ENCODE results near the gene FBXO7.

FBXO7 gene

DNA sequence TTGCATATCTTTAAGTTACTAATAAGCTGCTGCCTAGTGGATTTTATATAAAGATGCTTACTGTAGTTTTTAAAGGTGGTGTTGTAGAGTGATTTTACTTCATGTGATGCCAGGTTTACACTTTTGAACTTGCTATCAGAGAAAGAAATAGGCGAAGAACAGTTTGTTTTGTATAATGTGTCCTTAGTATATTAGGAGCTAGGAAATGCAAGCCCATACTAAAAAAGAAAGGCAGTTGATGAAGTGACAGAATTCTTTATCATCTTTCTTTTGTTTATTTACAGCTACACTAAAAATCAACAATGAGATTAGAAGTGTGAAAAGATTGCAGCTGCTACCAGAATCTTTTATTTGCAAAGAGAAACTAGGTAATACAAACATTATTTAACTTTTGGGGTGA, 12.8 kb downstream of the FBXO7 start:
- Histone ChIP-seq H3K27me3 (ENCODE audit: insufficient read depth, poor library complexity, severe bottlenecking) (no peaks in the 10 kb centered on the region), H3K27ac (replicated peaks) (no peak overlapping the region), H3K4me3 (replicated peaks; ENCODE audit: insufficient read depth, low read length) (no peak overlapping the region)
- DNase-seq (ENCODE audit: low read depth in 1 of 2, low spot score in 1 of 2): no peak
- no peak for TF ChIP-seq GABPA (IDR thresholded peaks at IDR 0.05; ENCODE audit: low read depth)
- no peak for TF ChIP-seq SPI1 (IDR thresholded peaks at IDR 0.05; ENCODE audit: borderline replicate concordance, low read depth)
- no peak for TF ChIP-seq POLR2AphosphoS5 (IDR thresholded peaks at IDR 0.05; ENCODE audit: low read depth)
- TF ChIP-seq REST (IDR thresholded peaks at IDR 0.05; ENCODE audit: insufficient replicate concordance, low read depth): no peak
- TF ChIP-seq, protein P1, sequence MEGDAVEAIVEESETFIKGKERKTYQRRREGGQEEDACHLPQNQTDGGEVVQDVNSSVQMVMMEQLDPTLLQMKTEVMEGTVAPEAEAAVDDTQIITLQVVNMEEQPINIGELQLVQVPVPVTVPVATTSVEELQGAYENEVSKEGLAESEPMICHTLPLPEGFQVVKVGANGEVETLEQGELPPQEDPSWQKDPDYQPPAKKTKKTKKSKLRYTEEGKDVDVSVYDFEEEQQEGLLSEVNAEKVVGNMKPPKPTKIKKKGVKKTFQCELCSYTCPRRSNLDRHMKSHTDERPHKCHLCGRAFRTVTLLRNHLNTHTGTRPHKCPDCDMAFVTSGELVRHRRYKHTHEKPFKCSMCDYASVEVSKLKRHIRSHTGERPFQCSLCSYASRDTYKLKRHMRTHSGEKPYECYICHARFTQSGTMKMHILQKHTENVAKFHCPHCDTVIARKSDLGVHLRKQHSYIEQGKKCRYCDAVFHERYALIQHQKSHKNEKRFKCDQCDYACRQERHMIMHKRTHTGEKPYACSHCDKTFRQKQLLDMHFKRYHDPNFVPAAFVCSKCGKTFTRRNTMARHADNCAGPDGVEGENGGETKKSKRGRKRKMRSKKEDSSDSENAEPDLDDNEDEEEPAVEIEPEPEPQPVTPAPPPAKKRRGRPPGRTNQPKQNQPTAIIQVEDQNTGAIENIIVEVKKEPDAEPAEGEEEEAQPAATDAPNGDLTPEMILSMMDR (IDR thresholded peaks at IDR 0.05; ENCODE audit: insufficient read depth, low read length): no peak

GRCh38 chr22:32489377-32489776, 14.8 kb downstream of the FBXO7 start:
- TF ChIP-seq, protein P1 (IDR thresholded peaks at IDR 0.05; ENCODE audit: insufficient read depth, low read length): no peak
- TF ChIP-seq REST (IDR thresholded peaks at IDR 0.05; ENCODE audit: insufficient replicate concordance, low read depth) (no peak), SPI1 (IDR thresholded peaks at IDR 0.05; ENCODE audit: borderline replicate concordance, low read depth) (no peak), POLR2AphosphoS5 (IDR thresholded peaks at IDR 0.05; ENCODE audit: low read depth) (no peak), GABPA (IDR thresholded peaks at IDR 0.05; ENCODE audit: low read depth) (no peak)

GRCh38 chr22:32490279-32490678, 15.7 kb downstream of the FBXO7 start:
- H3K27me3 ChIP-seq (ENCODE audit: insufficient read depth, poor library complexity, severe bottlenecking): no peaks in the 10 kb centered on the region
- TF ChIP-seq GABPA (IDR thresholded peaks at IDR 0.05; ENCODE audit: low read depth) (no peak), POLR2AphosphoS5 (IDR thresholded peaks at IDR 0.05; ENCODE audit: low read depth) (no peak), REST (IDR thresholded peaks at IDR 0.05; ENCODE audit: insufficient replicate concordance, low read depth) (no peak), SPI1 (IDR thresholded peaks at IDR 0.05; ENCODE audit: borderline replicate concordance, low read depth) (no peak)
- TF ChIP-seq, protein P1 (IDR thresholded peaks at IDR 0.05; ENCODE audit: insufficient read depth, low read length): no peak
- no peak overlapping the region for H3K27ac ChIP-seq (replicated peaks)

More at GRCh38 chr22:32489377-32489776, 14.8 kb downstream of the FBXO7 start:
- DNase-seq (ENCODE audit: low read depth in 1 of 2, low spot score in 1 of 2): no peak
- no peak overlapping the region for H3K27ac ChIP-seq (replicated peaks)
- H3K4me3 ChIP-seq (replicated peaks; ENCODE audit: insufficient read depth, low read length): no peak overlapping the region
- H3K27me3 ChIP-seq (ENCODE audit: insufficient read depth, poor library complexity, severe bottlenecking): no peaks in the 10 kb centered on the region

More at GRCh38 chr22:32490279-32490678, 15.7 kb downstream of the FBXO7 start:
- DNase-seq (ENCODE audit: low read depth in 1 of 2, low spot score in 1 of 2): no peak
- no peak overlapping the region for H3K4me3 ChIP-seq (replicated peaks; ENCODE audit: insufficient read depth, low read length)

All from HL-60 (cell line).